H7 (cell line): ENCODE measurements around the gene CXCL12. TPM values are rescaled to one million over a fixed set of nuclear protein-coding genes. Genes with fewer than 3 reads are reported as not detected.

Experiments used
- DNase-seq: peaks from one replicate; pipeline ENCODE4 v3.0.0; 2012
- H3K27me3 ChIP-seq: 2 replicates; pipeline ENCODE4 v1.6.0; 2011; ENCODE audit warnings: mild to moderate bottlenecking, low read length; ENCODE audit not compliant: control insufficient read depth, insufficient read depth
- H3K36me3 ChIP-seq: replicated peaks from 2 replicates; pipeline ENCODE4 v1.5.1; 2011; ENCODE audit warnings: low read length; ENCODE audit not compliant: control insufficient read depth, insufficient read depth
- H3K4me3 ChIP-seq: 2 replicates; pipeline ENCODE4 v1.5.1; 2011; ENCODE audit warnings: low read depth, mild to moderate bottlenecking, control low read depth, low read length, moderate library complexity; ENCODE audit not compliant: insufficient read depth
- total RNA-seq: library from RNA; depleted of rRNA; stranded (reverse); fragments of >200 nt; shearing (Covaris generic); gene quantifications from 2 replicates; pipeline ENCODE4 v1.2.3, GENCODE V29; 2014

CXCL12 gene
- total RNA-seq, 1 experiment from 2014 or later, result 21.1 TPM

- Histone ChIP-seq H3K27me3 (no peaks in the 10 kb centered on the region), H3K4me3 (no peak overlapping the region), H3K36me3 (peaks cover 3% of the 10 kb centered on the region)
- no peak for DNase-seq
These were observed 15.0 kb downstream of the CXCL12 start for GRCh38 chr10:44369854-44370253.

- Histone ChIP-seq H3K27me3 (no peaks in the 10 kb centered on the region), H3K36me3 (peaks cover 3% of the 10 kb centered on the region), H3K4me3 (no peak overlapping the region)
- no peak for DNase-seq
These were observed 15.6 kb downstream of the CXCL12 start for GRCh38 chr10:44369296-44369695.

- H3K4me3 ChIP-seq, result no peak overlapping the region
- DNase-seq, result no peak
- no peaks in the 10 kb centered on the region for H3K27me3 ChIP-seq
- H3K36me3 ChIP-seq, result peaks cover 3% of the 10 kb centered on the region
These were observed 16.3 kb downstream of the CXCL12 start for GRCh38 chr10:44368637-44369036.

GRCh38 chr10:44366941-44367630, 17.8 kb downstream of the CXCL12 start:
- Histone ChIP-seq H3K4me3 (no peak overlapping the region), H3K36me3 (peaks cover 3% of the 10 kb centered on the region), H3K27me3 (no peaks in the 10 kb centered on the region)
- DNase-seq, result no peak

- H3K36me3 ChIP-seq, result peaks cover 3% of the 10 kb centered on the region
- no peaks in the 10 kb centered on the region for H3K27me3 ChIP-seq
- no peak overlapping the region for H3K4me3 ChIP-seq
- no peak for DNase-seq
These were observed 20.3 kb downstream of the CXCL12 start for GRCh38 chr10:44364566-44364965.

- H3K4me3 ChIP-seq, result no peak overlapping the region
- no peak for DNase-seq
- no peaks in the 10 kb centered on the region for H3K27me3 ChIP-seq
- peaks cover under 1% of the 10 kb centered on the region for H3K36me3 ChIP-seq
These were observed 21.2 kb downstream of the CXCL12 start for GRCh38 chr10:44363716-44364115.

GRCh38 chr10:44362866-44363711, 21.8 kb downstream of the CXCL12 start:
- DNase-seq, result peak; percentile 75
- Histone ChIP-seq H3K4me3 (no peak overlapping the region), H3K27me3 (no peaks in the 10 kb centered on the region), H3K36me3 (no peaks in the 10 kb centered on the region; the same call in 1 of the 2 replicates)

- Histone ChIP-seq H3K4me3 (no peak overlapping the region), H3K27me3 (no peaks in the 10 kb centered on the region), H3K36me3 (no peaks in the 10 kb centered on the region; the same call in 1 of the 2 replicates)
- no peak for DNase-seq
These were observed 23.8 kb downstream of the CXCL12 start for GRCh38 chr10:44361109-44361508.

GRCh38 chr10:44358080-44358771, 26.7 kb downstream of the CXCL12 start:
- Histone ChIP-seq H3K27me3 (no peaks in the 10 kb centered on the region), H3K36me3 (no peaks in the 10 kb centered on the region), H3K4me3 (no peak overlapping the region)
- DNase-seq, result no peak

GRCh38 chr10:44357023-44357540, 27.8 kb downstream of the CXCL12 start:
- no peak for DNase-seq
- H3K36me3 ChIP-seq, result no peaks in the 10 kb centered on the region

GRCh38 chr10:44356139-44357022, 28.5 kb downstream of the CXCL12 start:
- H3K4me3 ChIP-seq, result no peak overlapping the region
- no peaks in the 10 kb centered on the region for H3K36me3 ChIP-seq
- H3K27me3 ChIP-seq, result 0 out of 2 replicates have a peak, but pooled peaks cover 2% of the 10 kb centered on the region
- DNase-seq, result peak; percentile 69

More at GRCh38 chr10:44357023-44357540, 27.8 kb downstream of the CXCL12 start:
- Histone ChIP-seq H3K27me3 (no peaks in the 10 kb centered on the region), H3K4me3 (no peak overlapping the region)

GRCh38 chr10:44355630-44356029, 29.3 kb downstream of the CXCL12 start:
- Histone ChIP-seq H3K36me3 (no peaks in the 10 kb centered on the region), H3K27me3 (0 out of 2 replicates have a peak, but pooled peaks cover 2% of the 10 kb centered on the region), H3K4me3 (no peak overlapping the region)
- no peak for DNase-seq

- DNase-seq, result no peak
- no peak overlapping the region for H3K4me3 ChIP-seq
- 0 out of 2 replicates have a peak, but pooled peaks cover 2% of the 10 kb centered on the region for H3K27me3 ChIP-seq
- H3K36me3 ChIP-seq, result no peaks in the 10 kb centered on the region
These were observed 30.1 kb downstream of the CXCL12 start for GRCh38 chr10:44354771-44355170.
